Lower leg skin (tissue), 3 donors: ENCODE measurements around the gene AMOT.

ENCODE experiments used
- POLR2A ChIP-seq, 2 donors: fragments of 450-650 bp; IDR thresholded peaks; one replicate each; pipeline ENCODE4 v1.6.1; 2016 to 2017; ENCODE audit warnings: antibody characterized with exemption in 2 of 2, mild to moderate bottlenecking in 1 of 2, moderate library complexity in 1 of 2
- TF ChIP-seq, protein P1 (sequence below), 3 donors: fragments of 450-650 bp; IDR thresholded peaks; one replicate each; pipeline ENCODE4 v1.5.1; 2016; ENCODE audit warnings: antibody characterized with exemption in 3 of 3, mild to moderate bottlenecking in 3 of 3, moderate library complexity in 2 of 3

DNA sequence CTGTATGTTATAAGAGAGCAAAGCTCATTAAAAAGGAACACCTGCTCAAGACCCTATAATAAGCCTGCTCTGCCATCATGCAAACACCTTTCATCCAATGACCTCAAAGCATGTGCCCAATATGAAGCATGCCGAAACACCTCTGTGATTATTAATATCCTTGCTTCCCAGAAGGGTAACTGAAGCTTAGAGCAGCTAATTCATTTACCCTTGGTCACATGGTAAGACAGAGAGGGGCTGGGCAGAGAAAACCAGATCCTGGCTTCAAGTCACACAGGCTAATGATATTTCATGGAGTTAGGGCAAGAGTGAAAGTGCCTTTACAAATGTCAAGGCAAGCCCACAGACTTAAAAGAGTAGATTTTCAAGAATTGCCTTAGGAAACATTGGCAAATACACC, 5.6 kb downstream of the AMOT start:
- TF ChIP-seq, protein P1, sequence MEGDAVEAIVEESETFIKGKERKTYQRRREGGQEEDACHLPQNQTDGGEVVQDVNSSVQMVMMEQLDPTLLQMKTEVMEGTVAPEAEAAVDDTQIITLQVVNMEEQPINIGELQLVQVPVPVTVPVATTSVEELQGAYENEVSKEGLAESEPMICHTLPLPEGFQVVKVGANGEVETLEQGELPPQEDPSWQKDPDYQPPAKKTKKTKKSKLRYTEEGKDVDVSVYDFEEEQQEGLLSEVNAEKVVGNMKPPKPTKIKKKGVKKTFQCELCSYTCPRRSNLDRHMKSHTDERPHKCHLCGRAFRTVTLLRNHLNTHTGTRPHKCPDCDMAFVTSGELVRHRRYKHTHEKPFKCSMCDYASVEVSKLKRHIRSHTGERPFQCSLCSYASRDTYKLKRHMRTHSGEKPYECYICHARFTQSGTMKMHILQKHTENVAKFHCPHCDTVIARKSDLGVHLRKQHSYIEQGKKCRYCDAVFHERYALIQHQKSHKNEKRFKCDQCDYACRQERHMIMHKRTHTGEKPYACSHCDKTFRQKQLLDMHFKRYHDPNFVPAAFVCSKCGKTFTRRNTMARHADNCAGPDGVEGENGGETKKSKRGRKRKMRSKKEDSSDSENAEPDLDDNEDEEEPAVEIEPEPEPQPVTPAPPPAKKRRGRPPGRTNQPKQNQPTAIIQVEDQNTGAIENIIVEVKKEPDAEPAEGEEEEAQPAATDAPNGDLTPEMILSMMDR (IDR thresholded peaks at IDR 0.05), result no peak
- no peak for TF ChIP-seq POLR2A (IDR thresholded peaks at IDR 0.05)
